ENCODE measurements around the gene MUC4. TPM values are rescaled to one million over a fixed set of nuclear protein-coding genes. Genes with fewer than 3 reads are reported as not detected.

MUC4 gene
- polyA plus RNA-seq, 3 donors, result not detected

DNA sequence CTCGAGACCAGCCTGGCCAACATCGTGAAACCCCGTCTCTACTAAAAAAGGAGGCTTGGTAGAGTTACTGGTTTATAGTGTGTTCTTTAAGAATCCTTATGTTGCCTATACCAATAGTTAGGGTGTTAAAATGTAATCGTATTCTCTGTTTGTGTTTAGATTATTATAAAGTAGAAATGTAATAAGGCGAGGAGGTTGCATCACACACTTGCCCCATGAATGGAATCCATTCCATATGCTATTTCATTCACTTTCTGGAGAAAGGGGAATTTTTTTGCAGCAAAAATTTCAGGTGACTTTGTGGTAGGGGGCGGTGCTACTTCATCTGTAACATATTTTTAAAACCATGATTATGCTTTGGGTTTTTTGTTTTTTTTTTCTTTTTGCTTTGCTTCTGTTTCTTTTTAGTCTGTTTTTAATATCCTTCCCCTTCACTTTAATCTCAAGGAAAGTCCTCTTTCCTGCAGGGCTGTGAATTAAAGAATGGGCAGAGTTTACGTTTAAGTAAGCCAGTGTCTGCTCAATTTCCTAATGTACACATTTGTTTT is 33.0 kb upstream of the MUC4 start:
- Mint-ChIP-seq H3K27ac (no peak overlapping the region), H3K27me3 (ENCODE audit: low read depth in 3 of 3) (peaks cover 2 to 8% (median 2%) of the 10 kb centered on the region in 3 donors), H3K4me1 (peaks cover under 1% of the 10 kb centered on the region), H3K9me3 (peaks cover 0 to 2% (median 0%) of the 10 kb centered on the region in 7 donors), H3K4me3 (no peak overlapping the region), H3K36me3 (no peaks in the 10 kb centered on the region)
- H3K4me3 ChIP-seq (replicated peaks in 1 of 3; ENCODE audit: low read depth in 2 of 3, low read length in 3 of 3), result no peak overlapping the region
- no peak overlapping the region for H3K9ac ChIP-seq (ENCODE audit: insufficient read depth, low read length, poor library complexity, severe bottlenecking)
- H3K36me3 ChIP-seq (replicated peaks in 1 of 2; ENCODE audit: control insufficient read depth in 1 of 2, insufficient read depth in 2 of 2, low read length in 2 of 2), result no peaks in the 10 kb centered on the region
- DNase-seq, result no peak
- WGBS (ENCODE audit: insufficient coverage), result no CpG with 5 or more reads among the region's 7 CpGs
- H3K79me2 ChIP-seq (ENCODE audit: insufficient read depth, low read length), result no peaks in the 10 kb centered on the region
- intact Hi-C loops (cut with micrococcal nuclease), result no loop called here
- H3K27ac ChIP-seq (ENCODE audit: low read depth in 1 of 2, low read length in 2 of 2), result no peak overlapping the region
- no peak overlapping the region for H2AFZ ChIP-seq (ENCODE audit: insufficient read depth, low read depth, low read length, poor library complexity, severe bottlenecking)
- H3K4me1 ChIP-seq (ENCODE audit: control insufficient read depth in 1 of 2, insufficient read depth in 2 of 2, low read length in 2 of 2), result no peaks in the 10 kb centered on the region
- H3K4me2 ChIP-seq (replicated peaks; ENCODE audit: extremely low read depth, low read length, poor library complexity, severe bottlenecking), result no peak overlapping the region
- no peaks in the 10 kb centered on the region for H4K20me1 ChIP-seq (ENCODE audit: insufficient read depth, low read length)
- TF ChIP-seq, protein P1, sequence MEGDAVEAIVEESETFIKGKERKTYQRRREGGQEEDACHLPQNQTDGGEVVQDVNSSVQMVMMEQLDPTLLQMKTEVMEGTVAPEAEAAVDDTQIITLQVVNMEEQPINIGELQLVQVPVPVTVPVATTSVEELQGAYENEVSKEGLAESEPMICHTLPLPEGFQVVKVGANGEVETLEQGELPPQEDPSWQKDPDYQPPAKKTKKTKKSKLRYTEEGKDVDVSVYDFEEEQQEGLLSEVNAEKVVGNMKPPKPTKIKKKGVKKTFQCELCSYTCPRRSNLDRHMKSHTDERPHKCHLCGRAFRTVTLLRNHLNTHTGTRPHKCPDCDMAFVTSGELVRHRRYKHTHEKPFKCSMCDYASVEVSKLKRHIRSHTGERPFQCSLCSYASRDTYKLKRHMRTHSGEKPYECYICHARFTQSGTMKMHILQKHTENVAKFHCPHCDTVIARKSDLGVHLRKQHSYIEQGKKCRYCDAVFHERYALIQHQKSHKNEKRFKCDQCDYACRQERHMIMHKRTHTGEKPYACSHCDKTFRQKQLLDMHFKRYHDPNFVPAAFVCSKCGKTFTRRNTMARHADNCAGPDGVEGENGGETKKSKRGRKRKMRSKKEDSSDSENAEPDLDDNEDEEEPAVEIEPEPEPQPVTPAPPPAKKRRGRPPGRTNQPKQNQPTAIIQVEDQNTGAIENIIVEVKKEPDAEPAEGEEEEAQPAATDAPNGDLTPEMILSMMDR (IDR thresholded peaks at IDR 0.05), result no peak
- no peaks in the 10 kb centered on the region for H3K9me3 ChIP-seq (replicated peaks in 1 of 2; ENCODE audit: control insufficient read depth in 1 of 2, insufficient read depth in 1 of 2, low read length in 2 of 2)
- H3K27me3 ChIP-seq (ENCODE audit: control insufficient read depth in 2 of 2, insufficient read depth in 2 of 2, low read length in 2 of 2), result no peaks in the 10 kb centered on the region

DNA sequence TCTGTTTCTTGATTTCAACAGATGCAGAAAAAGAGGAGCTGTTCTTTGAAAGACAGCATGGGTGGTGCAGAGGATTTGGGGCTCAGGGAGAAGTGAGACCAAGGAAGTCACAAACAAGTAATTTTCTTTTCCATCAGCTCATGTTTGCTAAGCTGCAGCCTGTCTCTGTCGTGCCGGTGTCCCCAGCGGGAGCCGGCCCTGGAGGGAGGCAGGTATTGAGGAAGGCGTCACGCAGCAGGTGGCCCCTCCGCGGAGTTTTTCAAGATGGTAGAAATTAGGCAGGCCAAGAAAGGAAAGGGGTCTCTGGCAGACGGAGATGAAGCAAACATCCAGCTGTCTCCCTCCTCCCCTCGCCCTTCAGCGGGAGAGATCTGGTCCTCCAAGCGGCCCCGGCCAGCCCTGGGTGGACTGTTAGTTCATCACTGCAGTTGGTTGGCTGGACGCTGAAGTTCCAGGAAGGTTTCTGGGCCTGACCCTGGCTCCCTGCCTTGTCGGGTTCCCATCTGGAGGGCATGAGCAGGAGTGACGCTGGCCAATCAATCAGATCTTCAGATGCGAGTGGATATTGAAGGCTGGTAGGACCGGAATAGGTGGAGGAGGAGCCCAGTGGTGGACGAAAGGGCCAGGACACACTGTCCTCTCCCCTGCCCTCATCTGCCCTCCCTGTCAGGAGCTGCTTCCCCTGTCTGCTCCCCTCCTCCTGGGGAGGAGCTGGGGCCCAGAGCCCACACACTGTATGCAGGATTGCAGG is 27.7 kb upstream of the MUC4 start:
- Mint-ChIP-seq H3K36me3 (no peaks in the 10 kb centered on the region), H3K4me3 (no peak overlapping the region), H3K4me1 (no peaks in the 10 kb centered on the region), H3K27ac (peak overlapping the region in 1 of 7 donors; percentile 29), H3K27me3 (ENCODE audit: low read depth in 3 of 3) (peaks cover 0 to 10% (median 7%) of the 10 kb centered on the region in 3 donors), H3K9me3 (peaks cover 0 to 3% (median 0%) of the 10 kb centered on the region in 7 donors)
- no peaks in the 10 kb centered on the region for H3K4me1 ChIP-seq (ENCODE audit: control insufficient read depth in 1 of 2, insufficient read depth in 2 of 2, low read length in 2 of 2)
- no peaks in the 10 kb centered on the region for H3K36me3 ChIP-seq (replicated peaks in 1 of 2; ENCODE audit: control insufficient read depth in 1 of 2, insufficient read depth in 2 of 2, low read length in 2 of 2)
- no peaks in the 10 kb centered on the region for H4K20me1 ChIP-seq (ENCODE audit: insufficient read depth, low read length)
- DNase-seq, result no peak
- intact Hi-C loops (cut with micrococcal nuclease), result no loop called here
- TF ChIP-seq, protein P1 (IDR thresholded peaks at IDR 0.05), result no peak
- H3K4me3 ChIP-seq (replicated peaks in 1 of 3; ENCODE audit: low read depth in 2 of 3, low read length in 3 of 3), result no peak overlapping the region
- no peak overlapping the region for H3K4me2 ChIP-seq (replicated peaks; ENCODE audit: extremely low read depth, low read length, poor library complexity, severe bottlenecking)
- H3K27me3 ChIP-seq (ENCODE audit: control insufficient read depth in 2 of 2, insufficient read depth in 2 of 2, low read length in 2 of 2), result no peaks in the 10 kb centered on the region
- WGBS (ENCODE audit: insufficient coverage), result 92% methylated on average over 8 of the region's 19 CpGs
- H3K9me3 ChIP-seq (replicated peaks in 1 of 2; ENCODE audit: control insufficient read depth in 1 of 2, insufficient read depth in 1 of 2, low read length in 2 of 2), result no peaks in the 10 kb centered on the region
- no peak overlapping the region for H3K9ac ChIP-seq (ENCODE audit: insufficient read depth, low read length, poor library complexity, severe bottlenecking)
- H2AFZ ChIP-seq (ENCODE audit: insufficient read depth, low read depth, low read length, poor library complexity, severe bottlenecking), result no peak overlapping the region
- H3K27ac ChIP-seq (ENCODE audit: low read depth in 1 of 2, low read length in 2 of 2), result no peak overlapping the region
- no peaks in the 10 kb centered on the region for H3K79me2 ChIP-seq (ENCODE audit: insufficient read depth, low read length)

All from CD14-positive monocyte (primary cell).